Body of pancreas (tissue), 4 donors: ENCODE data around the gene RHOV. TPM values are rescaled to one million over a fixed set of nuclear protein-coding genes. Genes with fewer than 3 reads are reported as not detected.

Experiments
- ATAC-seq: fragments of 150-250 bp; one replicate; pipeline ENCODE4 v1.9.1; 2016
- DNase-seq, 4 donors: peaks; one replicate each; pipeline ENCODE4 v3.0.0-alpha.2; 2019
- H3K27ac ChIP-seq, 4 donors: fragments of 200-600 bp; sonication (generic); 1 replicate in 3 of 4; 2 replicates in 1 of 4; pipeline versions ENCODE4 v1.5.1 to v1.6.1; 2016 to 2019; ENCODE audit warnings: mild to moderate bottlenecking in 1 of 4, mixed read lengths in 1 of 4, moderate library complexity in 1 of 4
- H3K27me3 ChIP-seq, 2 donors: fragments of 200-600 bp; sonication (generic); one replicate each; pipeline ENCODE4 v1.6.0; 2016; ENCODE audit warnings: mild to moderate bottlenecking in 1 of 2
- H3K36me3 ChIP-seq, 2 donors: fragments of 200-600 bp; sonication (generic); replicated peaks in 1 of 2; 2 replicates each; pipeline ENCODE4 v1.5.1; 2016; ENCODE audit warnings: low read depth in 2 of 2; ENCODE audit not compliant: insufficient read depth in 1 of 2
- H3K4me1 ChIP-seq: fragments of 200-600 bp; sonication (generic); one replicate; pipeline ENCODE4 v1.6.0; 2016
- H3K4me3 ChIP-seq, 2 donors: fragments of 200-600 bp; sonication (generic); 1 replicate in 1 of 2; 2 replicates in 1 of 2; pipeline ENCODE4 v1.5.1; 2016 to 2019
- H3K9me3 ChIP-seq, 3 donors: fragments of 200-600 bp; sonication (generic); 1 replicate in 2 of 3; 2 replicates in 1 of 3; pipeline ENCODE4 v1.5.1; 2016
- POLR2A ChIP-seq, 3 donors: fragments of 450-650 bp; IDR thresholded peaks; one replicate each; pipeline ENCODE4 v1.6.1; 2016; ENCODE audit warnings: antibody characterized with exemption in 3 of 3, mild to moderate bottlenecking in 2 of 3
- WGBS, 2 donors: methylation state at CpG; one replicate each; pipeline ENCODE4 v1.1.5; 2017; 5-methylcytosine and 5-hydroxymethylcytosine counted together
- intact Hi-C: fragments of 100-400 bp; cut with DNase I; formaldehyde crosslinking; loops from one replicate; pipeline ENCODE4 v1.15.1; 2023
- total RNA-seq, 2 donors: library from RNA; depleted of rRNA; stranded (reverse); fragments of >200 nt; gene quantifications; one replicate each; pipeline ENCODE4 v1.1.0, GENCODE V29; 2016
- TF ChIP-seq, protein P1 (sequence below), 7 experiments: fragments of 450-650 bp in 4 of 7; fragments of 200-600 bp in 3 of 7; sonication (generic) in 3 of 7; IDR thresholded peaks; one replicate each; pipeline ENCODE4 v1.5.1; 2016 to 2019; ENCODE audit warnings: antibody characterized with exemption in 7 of 7

The RHOV gene
- total RNA-seq, 2 donors from 2014 or later, result 6.2 to 6.3 TPM

DNA sequence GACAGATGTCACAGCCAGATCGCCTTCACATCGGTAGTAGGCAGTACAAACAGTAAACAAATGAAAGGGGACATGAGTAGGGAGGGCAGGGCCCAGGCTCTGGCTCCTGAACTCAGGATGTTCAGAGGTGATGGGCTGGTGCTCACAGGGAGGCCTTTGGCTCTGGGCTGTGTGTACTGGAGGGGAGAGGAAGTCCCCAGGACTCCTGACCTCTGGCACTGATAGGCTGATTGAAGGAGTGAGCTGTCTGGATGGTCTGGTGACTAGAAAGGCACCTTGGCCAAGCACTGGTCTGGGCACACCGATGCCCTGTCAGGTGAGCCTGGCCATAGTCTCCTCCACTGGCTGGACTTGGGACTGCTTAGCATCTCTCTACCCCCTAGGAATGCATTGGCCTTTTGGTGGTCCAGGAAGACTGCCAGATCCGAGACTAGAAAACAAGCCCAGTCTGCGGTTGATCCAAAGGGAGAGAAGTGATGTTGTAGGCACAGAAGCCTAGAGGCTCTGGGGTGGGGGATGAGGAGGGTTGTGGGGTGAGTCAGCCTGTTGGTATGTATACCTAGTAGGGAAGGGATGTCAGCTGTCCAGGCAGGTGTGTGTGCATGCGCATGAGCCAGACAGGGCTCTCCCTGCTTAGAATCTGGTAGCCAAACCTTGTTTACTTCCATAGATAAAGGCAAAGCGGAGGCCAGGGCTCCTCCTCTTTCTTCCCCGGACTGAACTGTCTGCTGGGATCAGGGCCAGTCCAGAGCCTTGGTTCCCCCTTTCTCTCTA, 28.3 kb downstream of the RHOV start:
- peak; percentile 87 for ATAC-seq
- 25 to 28% methylated on average over 8 of the region's 8 CpGs for WGBS, 2 donors
- DNase-seq, result peak; percentile 84 to 94 (median 92)
- no peaks in the 10 kb centered on the region for H3K9me3 ChIP-seq
- no peak overlapping the region for H3K4me3 ChIP-seq
- H3K4me1 ChIP-seq, result peaks cover 41% of the 10 kb centered on the region
- H3K27me3 ChIP-seq, result no peaks in the 10 kb centered on the region
- peaks cover 0 to 2% of the 10 kb centered on the region in 2 donors for H3K36me3 ChIP-seq
- peak overlapping the region; percentile 71 to 92 (median 84) for H3K27ac ChIP-seq
- peak; percentile 40 to 85 (median 82) for TF ChIP-seq POLR2A (IDR thresholded peaks at IDR 0.05)
- TF ChIP-seq, protein P1, sequence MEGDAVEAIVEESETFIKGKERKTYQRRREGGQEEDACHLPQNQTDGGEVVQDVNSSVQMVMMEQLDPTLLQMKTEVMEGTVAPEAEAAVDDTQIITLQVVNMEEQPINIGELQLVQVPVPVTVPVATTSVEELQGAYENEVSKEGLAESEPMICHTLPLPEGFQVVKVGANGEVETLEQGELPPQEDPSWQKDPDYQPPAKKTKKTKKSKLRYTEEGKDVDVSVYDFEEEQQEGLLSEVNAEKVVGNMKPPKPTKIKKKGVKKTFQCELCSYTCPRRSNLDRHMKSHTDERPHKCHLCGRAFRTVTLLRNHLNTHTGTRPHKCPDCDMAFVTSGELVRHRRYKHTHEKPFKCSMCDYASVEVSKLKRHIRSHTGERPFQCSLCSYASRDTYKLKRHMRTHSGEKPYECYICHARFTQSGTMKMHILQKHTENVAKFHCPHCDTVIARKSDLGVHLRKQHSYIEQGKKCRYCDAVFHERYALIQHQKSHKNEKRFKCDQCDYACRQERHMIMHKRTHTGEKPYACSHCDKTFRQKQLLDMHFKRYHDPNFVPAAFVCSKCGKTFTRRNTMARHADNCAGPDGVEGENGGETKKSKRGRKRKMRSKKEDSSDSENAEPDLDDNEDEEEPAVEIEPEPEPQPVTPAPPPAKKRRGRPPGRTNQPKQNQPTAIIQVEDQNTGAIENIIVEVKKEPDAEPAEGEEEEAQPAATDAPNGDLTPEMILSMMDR (IDR thresholded peaks at IDR 0.05), result no peak
- intact Hi-C loops, result no loop called here

GRCh38 chr15:40845036-40845435, 29.0 kb downstream of the RHOV start:
- no peak for DNase-seq
- no peaks in the 10 kb centered on the region for H3K36me3 ChIP-seq
- no peaks in the 10 kb centered on the region for H3K9me3 ChIP-seq
- H3K4me1 ChIP-seq, result peaks cover 41% of the 10 kb centered on the region
- ATAC-seq, result no peak
- intact Hi-C loops, result no loop called here
- no peaks in the 10 kb centered on the region for H3K27me3 ChIP-seq
- H3K4me3 ChIP-seq, result peak overlapping the region; percentile 21 to 63
- peak overlapping the region; percentile 71 to 92 (median 85) for H3K27ac ChIP-seq
- WGBS, 2 donors, result 16 to 18% methylated on average over 12 of the region's 12 CpGs
- TF ChIP-seq POLR2A (IDR thresholded peaks at IDR 0.05), result no peak
- TF ChIP-seq, protein P1 (IDR thresholded peaks at IDR 0.05), result peak in 1 of 7 experiments; percentile 3

GRCh38 chr15:40844696-40845030, 29.4 kb downstream of the RHOV start:
- 1% methylated on average over 8 to 28 of the region's 28 CpGs for WGBS, 2 donors
- DNase-seq, result peak; percentile 50 to 56 (median 54)
- peaks cover 41% of the 10 kb centered on the region for H3K4me1 ChIP-seq
- peak overlapping the region; percentile 21 to 63 for H3K4me3 ChIP-seq
- peak overlapping the region; percentile 71 to 92 (median 85) for H3K27ac ChIP-seq
- no peak for TF ChIP-seq POLR2A (IDR thresholded peaks at IDR 0.05)
- TF ChIP-seq, protein P1 (IDR thresholded peaks at IDR 0.05), result peak in 2 of 7 experiments; percentile 6 to 7
- H3K36me3 ChIP-seq, result no peaks in the 10 kb centered on the region
- no peaks in the 10 kb centered on the region for H3K9me3 ChIP-seq
- no peaks in the 10 kb centered on the region for H3K27me3 ChIP-seq
- peak; percentile 18 for ATAC-seq
- intact Hi-C loops, result no loop called here

DNA sequence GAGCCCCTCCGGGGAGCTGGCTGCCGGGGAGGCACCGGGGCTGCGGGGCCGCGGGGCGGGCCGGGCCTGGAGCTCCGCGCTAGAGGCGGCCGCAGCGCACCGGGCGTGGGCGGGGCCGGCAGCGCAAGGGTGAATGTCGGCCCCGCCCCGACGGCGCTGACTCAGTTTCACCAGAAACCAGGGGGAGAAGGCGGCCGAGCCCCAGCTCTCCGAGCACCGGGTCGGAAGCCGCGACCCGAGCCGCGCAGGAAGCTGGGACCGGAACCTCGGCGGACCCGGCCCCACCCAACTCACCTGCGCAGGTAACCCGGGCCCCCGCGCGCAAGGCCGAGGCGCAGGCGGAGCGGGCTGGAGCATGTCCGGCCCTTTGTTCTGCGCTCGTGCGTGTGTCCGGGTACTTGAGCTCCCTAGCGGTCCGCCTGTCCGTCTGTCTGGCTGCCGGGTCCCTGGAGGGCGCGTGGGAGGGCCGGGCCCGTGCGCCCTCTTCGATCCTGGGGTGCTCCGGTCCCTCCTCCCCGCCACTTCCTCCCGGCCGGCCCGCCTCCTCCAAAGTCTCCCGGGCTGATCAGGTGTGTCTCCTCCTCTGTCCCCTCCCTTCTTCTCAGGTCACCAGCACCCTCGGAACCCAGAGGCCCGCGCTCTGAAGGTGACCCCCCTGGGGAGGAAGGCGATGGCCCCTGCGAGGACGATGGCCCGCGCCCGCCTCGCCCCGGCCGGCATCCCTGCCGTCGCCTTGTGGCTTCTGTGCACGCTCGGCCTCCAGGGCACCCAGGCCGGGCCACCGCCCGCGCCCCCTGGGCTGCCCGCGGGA, 29.9 kb downstream of the RHOV start, which contains the start of gene SPINT1:
Gene SPINT1, plus strand, starts transcription at position 164 of the 811 bp plus-strand sequence. Its CDS starts 507 bp downstream, at position 671.
- Histone ChIP-seq H3K27ac (peak within 1 kb of the TSS; percentile 71 to 92 (median 85)), H3K27me3 (no peaks in the 10 kb centered on the region), H3K36me3 (no peaks in the 10 kb centered on the region), H3K9me3 (no peaks in the 10 kb centered on the region), H3K4me3 (peak within 1 kb of the TSS; percentile 21 to 63), H3K4me1 (peaks cover 41% of the 10 kb centered on the region)
- peak; percentile 66 to 73 (median 72) for DNase-seq
- whole genome bisulfite sequencing, 2 donors, result 0% methylated on average over 77 of the region's 89 CpGs; no CpG with 5 or more reads in 1 of the 2 donors
- peak; percentile 56 for ATAC-seq
- TF ChIP-seq, protein P1 (IDR thresholded peaks at IDR 0.05), result no peak
- peak; percentile 68 to 78 (median 76) for TF ChIP-seq POLR2A (IDR thresholded peaks at IDR 0.05)
- intact Hi-C loops, result no loop called here
